Thyroid gland (tissue), 4 donors: ENCODE results near the gene GSTO2.

Source experiments
- CTCF ChIP-seq, 6 experiments: fragments of 200-600 bp in 3 of 6; fragments of 450-650 bp in 3 of 6; sonication (generic) in 3 of 6; IDR thresholded peaks; one replicate each; pipeline ENCODE4 v1.5.1; 2016 to 2019; ENCODE audit warnings: antibody characterized with exemption in 6 of 6, mild to moderate bottlenecking in 2 of 6, inconsistent platforms in 1 of 6, moderate library complexity in 1 of 6
- POLR2A ChIP-seq, 2 donors: fragments of 450-650 bp; IDR thresholded peaks; one replicate each; pipeline ENCODE4 v1.6.1; 2017; ENCODE audit warnings: antibody characterized with exemption in 2 of 2, mild to moderate bottlenecking in 2 of 2, moderate library complexity in 1 of 2

- no peak for TF ChIP-seq CTCF (IDR thresholded peaks at IDR 0.05)
- no peak for TF ChIP-seq POLR2A (IDR thresholded peaks at IDR 0.05)
Measured at GRCh38 chr10:104307576-104308438, 38.8 kb downstream of the GSTO2 start.
